Muscle layer of duodenum (tissue), 2 donors: ENCODE results near the gene IFI27L1.

Experiments used
- H3K27ac ChIP-seq: one replicate; pipeline ENCODE4 v1.7.0; 2013; ENCODE audit warnings: mild to moderate bottlenecking, low read length
- H3K27me3 ChIP-seq: one replicate; pipeline ENCODE4 v1.7.0; 2013; ENCODE audit warnings: low read depth, mild to moderate bottlenecking, control low read depth, low read length
- H3K36me3 ChIP-seq, 2 donors: one replicate each; pipeline ENCODE4 v1.7.0; 2013; ENCODE audit warnings: low read length in 2 of 2, control low read depth in 1 of 2, mild to moderate bottlenecking in 1 of 2; ENCODE audit not compliant: insufficient read depth in 2 of 2, control insufficient read depth in 1 of 2
- H3K4me1 ChIP-seq, 2 donors: one replicate each; pipeline ENCODE4 v1.7.0; 2013; ENCODE audit warnings: low read length in 2 of 2, mild to moderate bottlenecking in 2 of 2, control low read depth in 1 of 2, moderate library complexity in 1 of 2; ENCODE audit not compliant: insufficient read depth in 2 of 2, control insufficient read depth in 1 of 2
- H3K4me3 ChIP-seq, 2 donors: one replicate each; pipeline ENCODE4 v1.7.0; 2013; ENCODE audit warnings: low read length in 2 of 2, low read depth in 1 of 2, mild to moderate bottlenecking in 1 of 2
- H3K9me3 ChIP-seq, 2 donors: one replicate each; pipeline ENCODE4 v1.7.0; 2013; ENCODE audit warnings: low read length in 2 of 2, control low read depth in 1 of 2, mild to moderate bottlenecking in 1 of 2; ENCODE audit not compliant: control insufficient read depth in 1 of 2
- donor health status: healthy.

Gene IFI27L1

GRCh38 chr14:94142247-94142646, 61.1 kb downstream of the IFI27L1 start:
- Histone ChIP-seq H3K27ac (no peak overlapping the region), H3K27me3 (no peaks in the 10 kb centered on the region), H3K4me3 (no peak overlapping the region), H3K4me1 (no peaks in the 10 kb centered on the region), H3K36me3 (no peaks in the 10 kb centered on the region), H3K9me3 (no peaks in the 10 kb centered on the region)

- Histone ChIP-seq H3K4me1 (no peaks in the 10 kb centered on the region), H3K36me3 (no peaks in the 10 kb centered on the region), H3K9me3 (no peaks in the 10 kb centered on the region), H3K27ac (no peak overlapping the region), H3K4me3 (no peak overlapping the region), H3K27me3 (no peaks in the 10 kb centered on the region)
Measured at GRCh38 chr14:94142836-94143235, 61.7 kb downstream of the IFI27L1 start.

GRCh38 chr14:94143239-94143638, 62.1 kb downstream of the IFI27L1 start:
- Histone ChIP-seq H3K36me3 (no peaks in the 10 kb centered on the region), H3K4me1 (no peaks in the 10 kb centered on the region), H3K27ac (no peak overlapping the region), H3K9me3 (no peaks in the 10 kb centered on the region), H3K4me3 (no peak overlapping the region), H3K27me3 (no peaks in the 10 kb centered on the region)

GRCh38 chr14:94143711-94144110, 62.6 kb downstream of the IFI27L1 start:
- Histone ChIP-seq H3K36me3 (no peaks in the 10 kb centered on the region), H3K4me1 (no peaks in the 10 kb centered on the region), H3K4me3 (no peak overlapping the region), H3K27ac (no peak overlapping the region), H3K9me3 (no peaks in the 10 kb centered on the region), H3K27me3 (no peaks in the 10 kb centered on the region)

GRCh38 chr14:94144765-94145164, 63.7 kb downstream of the IFI27L1 start:
- Histone ChIP-seq H3K4me3 (no peak overlapping the region), H3K36me3 (no peaks in the 10 kb centered on the region), H3K4me1 (no peaks in the 10 kb centered on the region), H3K27ac (no peak overlapping the region), H3K27me3 (no peaks in the 10 kb centered on the region), H3K9me3 (no peaks in the 10 kb centered on the region)

- no peaks in the 10 kb centered on the region for H3K27me3 ChIP-seq
- no peak overlapping the region for H3K27ac ChIP-seq
- no peaks in the 10 kb centered on the region for H3K4me1 ChIP-seq
- H3K36me3 ChIP-seq, result no peaks in the 10 kb centered on the region
- H3K4me3 ChIP-seq, result no peak overlapping the region
- H3K9me3 ChIP-seq, result no peaks in the 10 kb centered on the region
Measured at GRCh38 chr14:94145902-94146527, 64.9 kb downstream of the IFI27L1 start.
